ENCODE results near the gene CTF1.

Gene CTF1

GRCh38 chr16:30910427-30911029 is 14.1 kb downstream of the CTF1 start:
- DNase-seq, result no peak

DNA sequence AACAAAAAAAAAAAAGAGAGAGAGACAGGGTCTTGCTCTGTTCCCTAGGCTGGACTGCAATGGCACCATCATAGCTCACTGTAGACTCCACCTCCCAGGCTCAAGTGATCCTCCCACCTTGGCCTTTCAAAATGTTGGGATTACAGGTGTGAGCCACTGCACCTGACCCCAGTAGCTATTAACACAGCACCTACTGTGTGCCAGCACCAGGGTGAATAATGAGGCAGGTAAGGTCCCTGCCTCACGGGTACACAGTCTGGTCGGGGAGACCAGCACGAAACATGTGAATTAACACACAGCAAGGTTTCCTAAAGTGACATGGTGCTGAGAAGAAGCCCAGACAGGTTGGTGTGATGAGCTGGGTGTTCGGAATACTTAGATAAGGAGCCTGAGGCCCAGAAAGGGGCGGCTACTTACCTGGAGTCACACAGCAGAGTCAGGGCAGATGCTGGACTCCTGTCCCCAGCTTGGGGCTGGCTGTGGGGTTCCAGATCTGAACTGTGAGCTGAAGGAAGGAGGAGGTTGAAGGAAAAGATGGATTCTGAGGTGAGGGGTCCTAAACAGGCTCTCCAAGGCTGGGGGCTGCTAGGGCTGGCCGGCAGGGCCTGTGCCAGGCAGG is 16.5 kb downstream of the CTF1 start:
- DNase-seq, result no peak

DNA sequence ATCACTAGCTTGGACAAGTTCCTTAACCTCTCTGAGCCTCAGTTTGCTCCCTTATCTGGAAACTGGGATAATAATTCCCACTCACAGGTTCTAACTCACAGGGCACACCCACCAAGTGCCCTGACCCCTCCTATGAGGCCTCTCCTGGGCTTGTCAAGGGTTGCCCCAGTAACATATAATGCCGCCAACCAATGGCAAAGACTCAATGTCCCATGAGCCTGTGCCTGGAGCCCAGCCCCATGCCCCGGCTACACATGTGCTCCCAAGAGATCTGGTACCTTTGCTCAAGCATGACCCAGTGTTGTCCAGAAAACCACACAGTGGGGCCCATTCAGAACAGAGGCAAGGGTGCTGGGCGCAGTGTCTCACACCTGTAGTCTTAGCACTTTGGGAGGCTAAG is 18.4 kb downstream of the CTF1 start:
- DNase-seq, result no peak

GRCh38 chr16:30918614-30919013 is 22.2 kb downstream of the CTF1 start:
- DNase-seq, result no peak

GRCh38 chr16:30920891-30921290 is 24.5 kb downstream of the CTF1 start:
- DNase-seq, result no peak

DNA sequence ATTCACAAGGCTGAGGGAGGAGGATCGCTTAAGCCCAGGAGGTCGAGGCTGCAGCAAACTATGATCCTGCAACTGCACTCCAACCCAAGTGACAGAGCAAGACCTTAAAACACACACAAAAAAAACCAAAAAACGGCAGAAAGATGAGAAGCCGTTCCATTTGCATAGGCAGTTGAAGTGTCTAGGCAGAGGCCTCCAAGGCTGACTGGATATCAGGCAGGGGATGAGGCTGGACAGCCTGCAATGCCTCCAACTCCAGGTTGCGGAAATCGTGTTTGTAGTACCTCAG is 25.0 kb downstream of the CTF1 start:
- no peak for DNase-seq

DNA sequence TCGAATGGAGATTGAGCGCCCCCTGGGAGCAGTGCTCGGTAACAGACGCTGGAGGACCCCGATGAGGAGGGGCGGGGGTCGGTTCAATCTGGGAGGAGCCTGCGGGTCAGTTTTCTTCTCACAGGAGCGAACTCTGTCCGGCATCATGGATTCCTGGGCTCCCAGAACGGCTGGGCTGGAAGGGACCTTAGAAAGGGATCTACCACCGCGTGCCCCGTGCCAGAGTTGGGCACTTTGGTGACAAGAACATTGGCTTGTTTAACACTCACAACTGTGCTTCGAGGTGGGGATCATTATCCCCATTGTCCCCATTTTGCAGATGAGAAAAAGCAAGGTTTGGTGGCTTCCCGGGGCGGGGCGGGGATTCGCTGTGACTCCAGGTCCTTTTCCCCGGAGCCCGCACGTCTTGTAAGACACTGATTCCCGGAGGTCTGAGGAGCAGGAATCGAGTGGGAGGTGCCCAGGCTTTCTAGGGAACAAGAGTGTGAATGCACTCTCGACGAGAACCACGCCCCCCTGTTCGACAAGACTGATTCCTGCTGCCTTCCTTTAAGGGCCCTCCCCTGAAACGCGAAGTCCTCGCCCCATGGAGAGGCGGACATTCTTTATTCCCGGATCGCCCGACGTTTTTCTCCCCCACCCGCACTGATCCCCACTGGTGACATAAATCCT is 25.5 kb downstream of the CTF1 start:
- peak; percentile 94 for DNase-seq

DNA sequence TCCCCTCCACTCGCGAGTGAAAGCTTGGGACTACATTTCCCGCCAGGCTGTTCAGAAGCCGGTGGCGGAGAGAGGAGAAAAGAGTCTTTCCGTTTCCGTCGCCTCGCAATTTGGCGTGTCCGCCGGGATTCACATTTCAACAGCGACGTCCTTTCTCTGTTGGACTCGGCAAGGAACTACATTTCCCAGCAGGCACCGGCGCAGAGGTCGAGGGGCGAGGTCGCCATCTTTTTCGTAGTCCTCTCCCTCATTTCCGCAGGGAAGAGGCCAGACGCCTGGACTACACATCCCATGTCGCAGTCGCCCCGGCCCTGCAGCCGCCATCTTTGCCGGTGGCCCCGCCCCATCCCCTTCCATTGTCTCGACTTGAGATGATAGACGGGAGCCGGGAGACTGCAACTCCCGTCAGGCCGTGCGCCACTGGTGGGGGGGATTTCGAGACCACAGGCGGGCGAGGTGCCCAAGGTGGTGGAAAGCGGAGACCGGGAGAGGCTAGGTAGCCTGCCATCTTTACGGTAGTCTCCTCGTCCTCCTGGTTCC is 26.1 kb downstream of the CTF1 start:
- DNase-seq, result peak; percentile 100

GRCh38 chr16:30922960-30923535 is 26.6 kb downstream of the CTF1 start:
- peak; percentile 99 for DNase-seq

DNA sequence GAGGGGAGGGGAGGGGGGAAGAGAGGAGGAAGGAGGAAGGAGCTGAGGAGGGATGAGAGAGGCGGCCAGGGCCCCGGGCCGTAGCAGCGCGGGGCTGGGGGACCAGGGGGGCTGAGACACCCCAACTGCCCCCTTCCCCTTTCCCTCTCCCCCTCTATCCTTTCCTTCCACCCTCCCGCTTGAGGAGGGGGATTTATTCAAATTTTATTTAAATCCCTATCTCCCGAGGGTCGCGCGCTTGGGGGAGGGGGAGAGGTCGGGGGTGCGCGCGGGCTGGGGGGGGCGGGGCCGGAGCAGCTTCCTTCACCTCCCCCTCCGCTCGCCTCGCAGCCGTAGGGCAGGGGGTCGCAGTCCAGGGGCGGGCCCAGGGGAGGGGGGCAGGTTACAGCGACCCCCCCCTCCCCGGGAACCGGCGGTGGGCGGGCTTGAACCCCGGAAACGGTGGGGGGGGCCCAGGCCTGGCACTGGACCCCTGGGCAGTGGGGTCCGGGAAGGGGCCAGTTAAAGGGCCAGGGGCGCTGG is 27.2 kb downstream of the CTF1 start, which contains the start of gene FBXL19:
TSS of gene FBXL19 (plus strand) at position 19 of the 522 bp plus-strand sequence. CDS start 2,183 bp downstream, outside the sequence.
- peak; percentile 71 for DNase-seq

- DNase-seq, result no peak
These were observed 27.9 kb downstream of the CTF1 start for GRCh38 chr16:30924076-30924912.

DNA sequence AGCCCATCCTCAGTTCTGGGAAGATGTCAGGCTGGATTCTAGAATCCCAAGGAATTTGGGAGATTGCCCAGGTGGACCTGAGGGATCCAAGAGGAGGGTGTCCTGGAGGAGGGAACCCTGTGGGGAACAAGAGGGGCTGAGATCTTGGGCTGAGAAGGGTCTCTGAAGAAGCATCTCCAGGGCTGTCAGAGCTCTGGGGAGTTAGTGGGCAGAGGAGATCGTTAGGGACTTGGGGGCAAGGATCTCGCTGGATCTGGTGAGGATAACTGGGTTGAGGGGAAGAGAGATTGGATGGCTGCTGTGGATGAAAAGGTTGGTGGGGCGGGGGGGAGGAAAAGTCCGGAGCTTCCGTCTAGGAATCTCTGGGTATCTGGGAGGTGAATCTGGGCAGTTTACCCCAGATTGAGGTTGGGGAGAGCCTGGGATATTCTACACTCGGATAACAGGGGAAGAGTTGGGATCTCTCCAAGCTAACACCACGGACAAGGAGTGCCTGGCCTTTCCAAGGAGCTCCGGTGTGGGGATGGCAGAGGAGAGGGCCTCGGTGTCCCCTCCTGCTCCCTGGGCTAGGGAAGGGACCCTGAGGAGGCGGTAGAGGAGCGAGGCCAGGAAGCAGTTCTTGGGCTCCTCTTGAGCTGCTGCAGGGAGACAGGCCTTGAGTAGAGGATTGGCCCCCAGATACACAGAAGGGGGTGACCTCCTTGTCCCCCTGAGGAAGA is 28.7 kb downstream of the CTF1 start:
- DNase-seq, result no peak

- no peak for DNase-seq
These were observed 29.2 kb downstream of the CTF1 start for GRCh38 chr16:30925632-30925987.

- DNase-seq, result no peak
These were observed 29.8 kb downstream of the CTF1 start for GRCh38 chr16:30925995-30926811.

DNA sequence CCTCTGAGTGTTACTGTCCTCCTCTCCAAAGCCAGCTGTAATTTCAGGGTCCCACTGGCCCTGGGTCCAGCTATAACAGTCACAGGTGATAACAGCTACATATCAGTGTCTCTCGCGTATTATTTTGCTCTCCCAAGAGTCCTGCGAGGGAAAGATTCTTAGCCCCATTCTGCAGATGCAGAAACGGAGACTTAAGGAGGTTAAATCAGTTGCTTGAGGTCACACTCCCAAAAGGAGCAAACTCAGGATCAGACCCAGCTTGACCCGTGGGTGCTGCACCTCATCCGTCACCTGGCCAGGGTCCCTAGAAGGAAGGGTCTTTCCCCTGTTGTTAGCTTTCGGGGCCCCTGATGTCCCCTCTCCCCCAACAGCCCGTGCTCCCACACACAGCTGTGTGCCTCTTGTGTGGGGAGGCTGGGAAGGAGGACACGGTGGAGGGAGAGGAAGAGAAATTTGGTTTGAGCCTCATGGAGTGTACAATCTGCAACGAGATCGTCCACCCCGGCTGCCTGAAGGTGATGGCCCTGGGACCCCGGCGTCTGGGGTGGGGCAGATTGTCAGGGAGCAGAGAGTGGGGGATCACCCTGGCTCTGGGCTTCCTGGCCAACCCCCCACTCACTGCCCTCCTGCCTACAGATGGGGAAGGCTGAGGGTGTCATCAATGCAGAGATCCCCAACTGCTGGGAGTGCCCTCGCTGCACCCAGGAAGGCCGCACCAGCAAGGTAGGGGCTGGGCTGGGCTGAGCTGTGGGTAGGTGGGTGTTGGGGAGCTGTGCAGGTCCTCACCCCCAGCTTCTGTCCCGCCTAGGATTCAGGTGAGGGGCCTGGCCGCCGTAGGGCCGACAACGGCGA is 30.7 kb downstream of the CTF1 start:
- DNase-seq, result no peak

DNA sequence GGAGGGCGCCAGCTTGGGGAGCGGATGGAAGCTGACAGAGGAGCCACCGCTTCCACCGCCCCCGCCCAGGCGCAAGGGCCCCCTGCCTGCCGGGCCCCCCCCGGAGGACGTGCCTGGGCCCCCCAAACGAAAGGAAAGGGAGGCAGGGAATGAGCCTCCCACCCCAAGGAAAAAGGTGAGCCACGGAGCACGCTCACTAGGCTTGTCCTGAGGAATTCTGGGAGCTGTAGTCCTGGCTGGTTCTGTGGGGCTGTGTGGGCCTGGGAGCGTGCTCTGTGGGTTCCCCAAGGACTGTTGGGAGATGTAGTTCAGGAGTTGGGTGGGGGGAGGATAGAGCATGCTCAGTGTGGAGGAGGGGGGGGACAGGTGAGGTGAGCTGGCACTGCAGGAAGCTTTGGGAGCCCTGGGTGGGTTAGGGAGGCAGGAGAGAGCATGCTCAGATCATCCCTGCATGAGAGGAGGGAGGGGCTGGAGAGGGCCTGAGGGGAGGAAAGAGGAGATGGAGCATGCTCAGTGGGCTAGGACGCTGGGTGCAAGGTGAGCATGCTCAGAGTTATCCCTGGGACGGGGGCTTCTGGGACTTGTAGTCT is 31.5 kb downstream of the CTF1 start:
- peak; percentile 75 for DNase-seq

DNA sequence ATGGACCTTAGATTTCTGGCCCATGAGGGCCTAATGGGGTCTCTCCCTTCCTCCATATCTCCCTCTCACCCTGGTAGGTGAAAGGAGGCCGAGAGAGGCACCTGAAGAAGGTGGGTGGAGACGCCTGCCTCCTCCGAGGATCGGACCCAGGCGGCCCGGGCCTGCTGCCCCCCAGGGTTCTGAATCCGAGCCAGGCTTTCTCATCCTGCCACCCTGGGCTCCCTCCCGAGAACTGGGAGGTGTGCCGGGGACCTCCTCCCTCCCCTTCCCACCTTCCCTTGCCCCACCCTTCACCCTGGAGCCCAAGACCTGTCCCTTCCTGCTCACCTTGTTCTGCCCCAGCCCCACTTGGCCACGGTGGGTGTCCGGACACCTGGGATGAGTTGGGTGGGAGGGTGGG is 32.0 kb downstream of the CTF1 start:
- DNase-seq, result no peak

DNA sequence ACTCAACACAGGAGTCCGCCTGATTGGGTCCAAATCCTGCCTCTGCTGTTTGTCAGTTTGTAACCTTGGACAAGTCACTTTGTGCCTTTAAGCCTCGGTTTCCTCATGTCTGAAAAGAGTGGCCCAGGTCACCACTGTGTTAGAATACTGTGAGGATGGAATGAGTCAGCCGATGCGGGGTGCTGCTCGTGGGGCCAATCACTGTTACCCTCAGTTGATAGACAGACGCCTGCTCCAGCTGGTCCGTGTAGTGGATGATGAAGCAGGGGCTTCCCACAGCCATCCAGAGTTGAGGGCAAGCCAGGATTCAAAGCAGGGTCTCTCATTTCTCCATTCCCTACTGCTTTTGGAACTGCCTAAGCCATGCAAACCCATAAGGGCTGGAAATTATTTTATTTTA is 32.8 kb downstream of the CTF1 start:
- no peak for DNase-seq

DNA sequence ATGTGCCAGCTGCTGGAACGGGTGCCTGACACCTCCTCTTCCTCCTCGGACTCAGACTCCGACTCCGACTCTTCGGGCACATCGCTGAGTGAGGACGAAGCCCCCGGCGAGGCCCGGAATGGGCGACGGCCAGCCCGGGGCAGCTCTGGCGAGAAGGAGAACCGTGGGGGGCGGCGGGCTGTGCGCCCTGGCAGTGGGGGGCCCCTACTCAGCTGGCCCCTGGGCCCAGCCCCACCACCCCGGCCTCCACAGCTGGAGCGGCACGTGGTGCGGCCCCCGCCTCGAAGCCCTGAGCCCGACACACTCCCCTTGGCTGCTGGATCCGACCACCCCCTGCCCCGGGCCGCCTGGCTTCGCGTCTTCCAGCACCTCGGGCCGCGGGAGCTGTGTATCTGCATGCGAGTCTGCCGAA is 33.8 kb downstream of the CTF1 start:
- no peak for DNase-seq

Data from activated effector memory CD4-positive, alpha-beta T cell treated with anti-CD3 and anti-CD28 coated beads, Interleukin-2, amount 50 U/mL, for 16 hours (primary cell).